RCC 7860 (cell line): ENCODE measurements around the gene TMEM164.

ENCODE experiments used
- DNase-seq: peaks from one replicate; pipeline ENCODE4 v3.0.0-alpha.2; 2015; ENCODE audit warnings: low spot score
- FAIRE-seq: peaks from 2 replicates; lab custom pipeline; 2012; peaks lifted over from hg19 to GRCh38; lab: Jason Lieb, UNC

The TMEM164 gene

GRCh38 chrX:110188701-110189558, 186.0 kb downstream of the TMEM164 start:
- DNase-seq: peak; percentile 63
- FAIRE-seq: peak; percentile 74

- FAIRE-seq (no peak), DNase-seq (no peak)
Observed at GRCh38 chrX:110192516-110192915, 189.6 kb downstream of the TMEM164 start.

GRCh38 chrX:110194977-110195376, 192.1 kb downstream of the TMEM164 start:
- DNase-seq: no peak
- no peak for FAIRE-seq

GRCh38 chrX:110201799-110202198, 198.9 kb downstream of the TMEM164 start:
- DNase-seq (no peak), FAIRE-seq (peak; percentile 43)

GRCh38 chrX:110204986-110205385, 202.1 kb downstream of the TMEM164 start:
- peak; percentile 97 for FAIRE-seq
- DNase-seq: peak; percentile 56

GRCh38 chrX:110208092-110208491, 205.2 kb downstream of the TMEM164 start:
- DNase-seq (no peak), FAIRE-seq (no peak)

- FAIRE-seq (peak; percentile 83), DNase-seq (peak; percentile 9)
Observed at GRCh38 chrX:110210417-110211139, 207.7 kb downstream of the TMEM164 start.

- FAIRE-seq: no peak
- no peak for DNase-seq
Observed at GRCh38 chrX:110211340-110211739, 208.4 kb downstream of the TMEM164 start.

- no peak for DNase-seq
- no peak for FAIRE-seq
Observed at GRCh38 chrX:110212299-110212698, 209.4 kb downstream of the TMEM164 start.

- no peak for FAIRE-seq
- DNase-seq: no peak
Observed at GRCh38 chrX:110213183-110213582, 210.3 kb downstream of the TMEM164 start.

GRCh38 chrX:110214684-110215083, 211.8 kb downstream of the TMEM164 start:
- DNase-seq (no peak), FAIRE-seq (peak; percentile 34)

- FAIRE-seq: peak; percentile 10
- DNase-seq: no peak
Observed at GRCh38 chrX:110215411-110215810, 212.5 kb downstream of the TMEM164 start.

GRCh38 chrX:110216027-110216426, 213.1 kb downstream of the TMEM164 start:
- peak; percentile 99 for FAIRE-seq

GRCh38 chrX:110218591-110218990, 215.7 kb downstream of the TMEM164 start:
- DNase-seq: no peak
- peak; percentile 54 for FAIRE-seq

More at GRCh38 chrX:110216027-110216426, 213.1 kb downstream of the TMEM164 start:
- peak; percentile 89 for DNase-seq

GRCh38 chrX:110219920-110220319, 217.0 kb downstream of the TMEM164 start:
- DNase-seq (peak; percentile 55), FAIRE-seq (peak; percentile 96)

GRCh38 chrX:110222497-110223257, 219.8 kb downstream of the TMEM164 start:
- DNase-seq: no peak
- no peak for FAIRE-seq

GRCh38 chrX:110224926-110225617, 222.2 kb downstream of the TMEM164 start:
- FAIRE-seq: no peak
- no peak for DNase-seq

GRCh38 chrX:110226931-110227330, 224.0 kb downstream of the TMEM164 start:
- DNase-seq (no peak), FAIRE-seq (no peak)
